GM18511 (cell line): ENCODE measurements around the gene CABLES1.
"Not testable (repeated sequence)": the region's sequence is repeated elsewhere in the genome, so short reads cannot be mapped to it uniquely, and the experiment has no call there.

ENCODE experiments used
- ATAC-seq: cut with Tn5 transposase; IDR thresholded peaks from one replicate; pipeline ENCODE4 v1.9.1; 2021; ENCODE audit warnings: mild to moderate bottlenecking, moderate library complexity; ENCODE audit not compliant: unreplicated experiment

CABLES1 gene

GRCh38 chr18:23141104-23141999 is 6.1 kb downstream of the CABLES1 start:
- ATAC-seq = no peak

GRCh38 chr18:23142251-23142929 is 7.1 kb downstream of the CABLES1 start:
- no peak for ATAC-seq

GRCh38 chr18:23143016-23143814 is 7.9 kb downstream of the CABLES1 start:
- no peak for ATAC-seq

DNA sequence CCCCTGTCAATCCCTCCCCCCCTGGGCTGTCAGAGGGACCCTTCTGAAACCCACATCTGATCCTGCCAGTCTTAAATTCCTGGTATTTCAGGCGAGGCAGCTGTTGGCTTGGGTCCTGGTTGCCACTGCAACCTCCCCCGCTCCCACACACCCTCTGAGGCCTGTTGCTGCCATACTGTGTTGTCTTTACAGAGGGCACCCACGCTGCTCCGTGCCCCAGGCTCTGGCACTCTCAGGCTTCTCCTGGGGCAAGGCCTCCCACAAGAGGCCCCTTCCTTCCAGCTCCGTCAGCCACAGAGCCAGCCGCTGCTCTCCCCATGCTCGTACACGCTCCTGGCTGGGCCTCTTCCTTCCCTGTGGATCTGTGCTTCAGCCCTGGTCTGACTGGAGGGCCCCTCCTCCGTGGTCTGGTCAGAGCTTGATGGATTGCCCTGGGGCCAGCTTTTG is 8.6 kb downstream of the CABLES1 start:
- no peak for ATAC-seq

- no peak for ATAC-seq
Measured at GRCh38 chr18:23144640-23145039, 9.4 kb downstream of the CABLES1 start.

DNA sequence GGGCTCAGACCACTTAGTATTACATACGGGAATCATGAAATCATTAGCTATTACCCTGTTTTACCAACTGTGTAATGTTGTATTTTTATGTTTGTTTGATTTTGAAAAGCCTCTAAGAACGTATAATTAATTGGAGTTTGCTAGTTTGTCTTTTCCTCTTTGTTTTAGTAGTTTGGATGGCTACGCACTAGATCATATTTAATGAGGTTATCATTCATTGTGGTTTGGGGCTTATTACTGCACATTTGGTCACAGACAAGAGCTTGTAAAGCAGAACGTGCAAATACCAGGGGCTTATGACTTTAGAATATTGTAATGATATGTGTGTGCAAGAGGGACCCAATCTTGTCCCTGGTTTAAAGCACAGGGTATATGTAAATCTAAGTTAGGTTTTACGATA is 10.3 kb downstream of the CABLES1 start:
- ATAC-seq = no peak

- ATAC-seq = no peak
Measured at GRCh38 chr18:23146861-23147469, 11.7 kb downstream of the CABLES1 start.

DNA sequence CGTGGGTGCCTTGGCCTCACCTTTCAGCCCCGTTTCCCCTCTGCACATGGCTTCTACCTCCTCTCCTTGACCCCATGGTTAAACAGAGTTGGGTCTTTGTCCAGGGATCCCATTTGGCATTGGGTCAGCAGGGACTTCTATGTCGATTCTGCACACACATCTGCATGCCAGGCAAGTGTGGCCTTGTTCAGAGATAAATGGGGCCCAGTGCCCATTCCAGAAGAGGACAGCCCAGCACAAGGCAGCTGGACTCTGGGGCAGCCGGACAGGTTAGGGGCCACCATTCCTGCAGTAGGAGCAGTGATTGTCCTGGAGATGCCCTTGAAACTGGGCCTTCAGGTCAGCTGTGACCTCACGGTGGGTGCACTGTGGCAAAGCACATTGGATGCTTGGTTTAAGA is 13.1 kb downstream of the CABLES1 start:
- ATAC-seq = no peak

GRCh38 chr18:23149570-23149969 is 14.3 kb downstream of the CABLES1 start:
- ATAC-seq = no peak

DNA sequence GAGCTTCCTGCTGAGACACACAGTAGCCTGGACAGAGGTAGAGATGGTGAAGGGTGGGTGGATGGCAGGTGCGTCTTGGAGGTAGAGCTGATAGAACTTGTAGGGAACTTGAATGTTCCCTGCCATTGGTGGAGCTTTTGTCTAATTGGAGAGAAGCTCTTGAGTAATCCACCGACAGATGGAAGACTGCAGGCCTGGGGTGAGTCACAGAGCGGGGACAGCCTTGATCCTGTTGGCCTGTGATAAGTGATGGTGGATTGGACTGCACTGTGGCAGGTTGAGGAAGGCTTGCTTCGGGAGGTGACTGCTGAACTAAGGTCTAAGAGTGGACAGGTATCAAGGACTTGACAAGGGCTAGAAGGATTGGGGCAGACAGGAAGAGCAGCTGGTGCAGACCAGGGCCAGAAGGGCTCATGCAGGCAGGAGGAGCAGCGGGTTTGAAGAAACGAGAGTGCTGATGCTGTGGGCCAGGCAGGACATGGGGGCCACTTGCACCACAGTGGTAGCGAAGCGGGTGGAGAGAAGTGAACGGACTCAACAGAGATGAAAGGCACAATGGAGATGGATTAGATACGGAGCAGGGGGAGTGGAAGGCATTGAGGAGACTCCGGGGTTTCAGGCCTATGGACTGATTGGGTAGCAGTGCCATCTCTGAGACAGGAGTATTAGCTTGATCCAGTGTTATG is 16.3 kb downstream of the CABLES1 start:
- no peak for ATAC-seq

GRCh38 chr18:23154030-23154429 is 18.7 kb downstream of the CABLES1 start:
- ATAC-seq = no peak

DNA sequence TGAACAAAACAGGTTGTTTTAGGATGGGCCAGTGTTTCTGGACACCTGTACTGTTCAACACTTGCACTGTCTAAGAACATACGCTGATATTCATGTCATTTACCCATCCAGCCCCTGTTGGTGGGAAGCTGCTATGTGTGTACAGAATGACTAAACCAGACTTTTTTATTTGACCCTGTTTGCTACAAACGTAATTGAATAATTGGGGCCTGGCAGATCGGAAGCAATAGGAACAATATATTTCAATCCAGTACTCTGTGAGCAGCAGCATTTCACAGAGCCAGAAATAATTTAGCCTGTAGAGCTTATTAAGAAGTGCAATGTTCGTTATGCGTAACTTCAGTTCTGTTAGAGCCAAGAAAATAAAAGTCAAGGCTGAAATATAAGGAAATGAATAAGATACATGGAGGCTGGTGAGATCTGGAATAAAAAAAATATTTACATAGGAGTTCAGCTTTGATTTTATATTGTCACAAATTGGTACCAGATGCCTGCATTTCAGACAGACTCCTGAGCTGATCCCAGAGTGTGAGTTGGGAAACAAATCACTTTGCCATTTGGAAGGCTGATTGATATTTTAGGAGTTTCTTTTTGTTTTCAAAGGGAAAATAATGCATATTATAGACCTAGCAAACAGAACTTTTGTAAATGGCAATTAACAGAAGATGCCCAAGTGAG is 19.7 kb downstream of the CABLES1 start:
- no peak for ATAC-seq

DNA sequence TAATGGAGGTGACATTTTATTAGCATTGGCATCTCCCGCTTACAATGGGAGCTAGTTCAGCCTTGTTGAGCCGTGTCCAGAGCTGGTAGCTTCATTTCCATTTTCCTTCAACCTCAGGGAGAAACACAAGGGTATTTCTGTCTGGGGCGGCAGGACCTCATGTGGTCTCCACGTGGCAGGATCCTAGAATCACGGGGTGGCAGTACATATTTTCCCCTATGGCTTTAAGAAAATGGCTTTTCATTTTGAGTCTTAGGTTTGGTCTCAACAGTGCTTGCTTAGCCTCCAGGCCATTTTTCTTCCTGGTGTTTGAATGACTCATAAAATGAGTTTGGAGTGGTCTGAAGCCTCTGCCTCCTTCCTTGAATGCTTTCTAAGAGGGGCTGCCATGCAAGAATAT is 20.3 kb downstream of the CABLES1 start:
- no peak for ATAC-seq

DNA sequence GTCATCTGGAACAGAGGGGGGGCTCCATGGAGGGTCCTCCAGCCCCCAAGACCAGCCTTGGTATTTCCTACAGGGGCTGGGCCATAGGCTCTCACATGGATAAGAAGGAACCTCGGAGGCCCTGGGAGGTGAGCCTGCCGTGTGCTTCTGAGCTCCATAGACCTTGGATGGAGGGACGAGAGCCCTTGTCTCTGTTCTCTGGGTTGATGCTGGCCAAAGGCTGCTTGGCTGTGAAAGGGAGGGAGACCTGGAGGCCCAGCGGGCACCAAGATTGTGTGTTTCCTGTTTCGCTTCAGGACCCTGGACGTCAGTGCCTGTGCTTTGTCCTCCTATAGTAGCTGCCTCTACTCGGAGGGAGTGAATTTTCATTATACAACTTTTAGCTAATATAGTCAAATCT is 20.8 kb downstream of the CABLES1 start:
- ATAC-seq = no peak

GRCh38 chr18:23158058-23158457 is 22.8 kb downstream of the CABLES1 start:
- no peak for ATAC-seq

DNA sequence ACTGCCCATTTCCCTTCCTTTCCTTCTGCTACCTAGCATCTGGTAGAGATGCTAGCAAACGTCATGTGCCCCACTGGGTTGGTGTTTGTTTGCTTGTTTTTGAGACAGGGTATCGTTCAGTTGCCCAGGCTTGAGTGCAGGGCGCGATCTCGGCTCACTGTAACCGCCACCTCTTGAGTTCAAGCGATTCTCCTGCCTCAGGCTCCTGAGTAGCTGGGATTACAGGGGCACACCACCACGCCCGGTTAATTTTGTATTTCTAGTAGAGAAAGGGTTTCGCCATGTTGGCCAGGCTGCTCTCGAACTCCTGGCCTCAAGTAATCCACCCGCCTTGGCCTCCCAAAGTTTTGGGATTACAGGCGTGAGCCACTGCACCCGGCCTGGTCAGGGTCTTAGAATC is 23.6 kb downstream of the CABLES1 start:
- ATAC-seq = not testable (repeated sequence)

DNA sequence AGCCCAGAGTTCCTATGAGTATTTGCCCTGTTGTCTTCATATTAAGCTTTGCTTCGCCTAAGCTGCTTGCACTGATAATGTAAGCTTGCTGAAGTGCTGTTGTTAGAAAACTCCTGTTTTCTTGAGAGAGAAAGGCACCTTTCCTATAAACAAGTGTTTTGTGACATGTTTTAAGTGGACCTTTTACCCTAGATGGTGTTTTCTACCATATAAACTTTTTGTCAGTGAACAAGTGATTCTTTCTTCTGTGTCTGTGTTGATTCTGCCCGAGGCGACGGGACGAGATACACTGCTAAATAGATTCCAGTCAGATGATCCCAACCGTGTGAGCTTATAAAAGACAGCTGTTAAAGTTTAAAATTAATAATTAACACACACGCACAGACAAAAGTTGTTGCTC is 24.1 kb downstream of the CABLES1 start:
- ATAC-seq = no peak

GRCh38 chr18:23162473-23162872 is 27.2 kb downstream of the CABLES1 start:
- ATAC-seq = no peak

- ATAC-seq = no peak
Measured at GRCh38 chr18:23163786-23164533, 28.7 kb downstream of the CABLES1 start.
